ENCODE measurements around the gene PLA2G3. TPM values are rescaled to one million over a fixed set of nuclear protein-coding genes. Genes with fewer than 3 reads are reported as not detected.

The PLA2G3 gene
- total RNA-seq = not detected
- polyA plus RNA-seq = 1 to 10 TPM in 1 of 3 donors, not detected in 2; 5.2 TPM

- TF ChIP-seq POLR2A (IDR thresholded peaks at IDR 0.05) = no peak
- no peak for TF ChIP-seq POLR2AphosphoS5 (IDR thresholded peaks at IDR 0.05)
- no peak for TF ChIP-seq CTCF (IDR thresholded peaks at IDR 0.05)
- TF ChIP-seq EP300 (IDR thresholded peaks at IDR 0.05) = no peak
- intact Hi-C loops (cut with DNase I) = no loop called here
These were observed at the start of gene PLA2G3 for GRCh38 chr22:31139866-31140716. TSS of gene PLA2G3 (minus strand) at chr22:31140508. CDS start at chr22:31140354, 154 bp downstream.

GRCh38 chr22:31187627-31188026 is 47.3 kb upstream of the PLA2G3 start:
- intact Hi-C loops (cut with DNase I) = no loop called here
- TF ChIP-seq CTCF (IDR thresholded peaks at IDR 0.05) (no peak), POLR2A (IDR thresholded peaks at IDR 0.05) (no peak), EP300 (IDR thresholded peaks at IDR 0.05) (no peak), POLR2AphosphoS5 (IDR thresholded peaks at IDR 0.05) (no peak)
- H3K36me3 ChIP-seq = peaks cover 2 to 40% (median 5%) of the 10 kb centered on the region in 4 donors

More at GRCh38 chr22:31139866-31140716, at the start of gene PLA2G3:
- 51 to 56% methylated on average over 24 of the region's 24 CpGs for WGBS, 2 donors
- no peak for DNase-seq
- Histone ChIP-seq H3K36me3 (no peaks in the 10 kb centered on the region), H3K9me3 (no peaks in the 10 kb centered on the region), H3K27ac (no peak within 1 kb of the TSS), H3K27me3 (peaks cover 0 to 24% (median 16%) of the 10 kb centered on the region in 3 donors), H3K4me1 (no peaks in the 10 kb centered on the region), H3K4me3 (no peak within 1 kb of the TSS)

GRCh38 chr22:31185056-31185455 is 44.7 kb upstream of the PLA2G3 start:
- TF ChIP-seq POLR2AphosphoS5 (IDR thresholded peaks at IDR 0.05) = no peak
- no peak for TF ChIP-seq EP300 (IDR thresholded peaks at IDR 0.05)
- no peak for TF ChIP-seq CTCF (IDR thresholded peaks at IDR 0.05)
- no peak for TF ChIP-seq POLR2A (IDR thresholded peaks at IDR 0.05)
- H3K4me1 ChIP-seq = peaks cover 0 to under 1% (median 0%) of the 10 kb centered on the region in 4 donors
- no peaks in the 10 kb centered on the region for H3K9me3 ChIP-seq
- no peak overlapping the region for H3K4me3 ChIP-seq
- 98% methylated on average over 5 of the region's 5 CpGs for WGBS, 2 donors
- no peak for DNase-seq
- no peaks in the 10 kb centered on the region for H3K27me3 ChIP-seq
- H3K36me3 ChIP-seq = peaks cover 0 to 32% (median 4%) of the 10 kb centered on the region in 4 donors
- intact Hi-C loops (cut with DNase I) = no loop called here
- no peak overlapping the region for H3K27ac ChIP-seq

More at GRCh38 chr22:31187627-31188026, 47.3 kb upstream of the PLA2G3 start:
- no peak overlapping the region for H3K27ac ChIP-seq
- H3K4me1 ChIP-seq = no peaks in the 10 kb centered on the region
- H3K27me3 ChIP-seq = no peaks in the 10 kb centered on the region
- H3K4me3 ChIP-seq = no peak overlapping the region
- WGBS, 2 donors = 80 to 89% methylated on average over 6 of the region's 6 CpGs
- H3K9me3 ChIP-seq = no peaks in the 10 kb centered on the region
- no peak for DNase-seq

- intact Hi-C loops (cut with DNase I) = no loop called here
- H3K4me3 ChIP-seq = no peak overlapping the region
- WGBS, 2 donors = 96% methylated on average over 30 of the region's 30 CpGs
- no peaks in the 10 kb centered on the region for H3K27me3 ChIP-seq
- H3K4me1 ChIP-seq = peaks cover 0 to 10% (median 8%) of the 10 kb centered on the region in 4 donors
- H3K36me3 ChIP-seq = peaks cover 0 to 29% (median 4%) of the 10 kb centered on the region in 4 donors
- no peaks in the 10 kb centered on the region for H3K9me3 ChIP-seq
- H3K27ac ChIP-seq = no peak overlapping the region
- TF ChIP-seq EP300 (IDR thresholded peaks at IDR 0.05) (no peak), POLR2AphosphoS5 (IDR thresholded peaks at IDR 0.05) (no peak), CTCF (IDR thresholded peaks at IDR 0.05) (no peak), POLR2A (IDR thresholded peaks at IDR 0.05) (no peak)
- DNase-seq = no peak
These were observed 43.7 kb upstream of the PLA2G3 start for GRCh38 chr22:31184015-31184414.
